Activated T-helper 2 cell treated with anti-CD3 and anti-CD28 coated beads, Interferon-gamma antibody, Interleukin-2, Interleukin-4, amounts not matched to agents 10 μg/mL and 5 μg/mL and 100 μg/mL, durations not matched to agents 14 hours and 24 hours and 36 hours (primary cell): ENCODE measurements around the gene ZBTB16. TPM values are rescaled to one million over a fixed set of nuclear protein-coding genes. Genes with fewer than 3 reads are reported as not detected.

Experiments
- DNase-seq: peaks from one replicate; pipeline ENCODE4 v3.0.0; 2021; ENCODE audit warnings: low spot score
- H3K27ac Mint-ChIP-seq: one replicate; pipeline ENCODE4 v1.8.0; 2021; ENCODE audit warnings: mixed read lengths
- H3K27me3 Mint-ChIP-seq: one replicate; pipeline ENCODE4 v1.8.0; 2021; ENCODE audit warnings: low read depth, mixed read lengths
- H3K36me3 Mint-ChIP-seq: one replicate; pipeline ENCODE4 v1.8.0; 2021; ENCODE audit warnings: low read depth, mixed read lengths
- H3K4me1 Mint-ChIP-seq: one replicate; pipeline ENCODE4 v1.8.0; 2021; ENCODE audit warnings: low read depth, mixed read lengths
- H3K4me3 Mint-ChIP-seq: one replicate; pipeline ENCODE4 v1.8.0; 2021; ENCODE audit warnings: low read depth, mild to moderate bottlenecking, moderate library complexity, mixed read lengths
- H3K9me3 Mint-ChIP-seq: one replicate; pipeline ENCODE4 v1.8.0; 2021; ENCODE audit warnings: mixed read lengths
- intact Hi-C: fragments of 100-400 bp; cut with micrococcal nuclease; formaldehyde crosslinking; loops from one replicate; pipeline ENCODE4 v1.15.1; 2023
- total RNA-seq: library from RNA; stranded (reverse); gene quantifications from 2 replicates; pipeline ENCODE4 v1.2.3, GENCODE V29; 2022

Gene ZBTB16
- total RNA-seq, 1 donor from 2014 or later: 2.9 TPM

- Mint-ChIP-seq H3K4me1 (peaks cover under 1% of the 10 kb centered on the region), H3K27ac (no peak overlapping the region), H3K9me3 (no peaks in the 10 kb centered on the region), H3K36me3 (no peaks in the 10 kb centered on the region), H3K27me3 (peaks cover 19% of the 10 kb centered on the region), H3K4me3 (no peak overlapping the region)
- DNase-seq: no peak
- intact Hi-C loops: no loop called here
Measured at GRCh38 chr11:114031246-114031966, 28.1 kb upstream of the ZBTB16 start.

- peaks cover 1% of the 10 kb centered on the region for H3K4me1 Mint-ChIP-seq
- H3K4me3 Mint-ChIP-seq: no peak overlapping the region
- H3K36me3 Mint-ChIP-seq: no peaks in the 10 kb centered on the region
- intact Hi-C loops: no loop called here
- H3K27ac Mint-ChIP-seq: no peak overlapping the region
- no peak for DNase-seq
- H3K9me3 Mint-ChIP-seq: no peaks in the 10 kb centered on the region
- H3K27me3 Mint-ChIP-seq: peaks cover 23% of the 10 kb centered on the region
Measured at GRCh38 chr11:114031967-114032320, 27.6 kb upstream of the ZBTB16 start.

GRCh38 chr11:114033066-114033465 is 26.4 kb upstream of the ZBTB16 start:
- no peaks in the 10 kb centered on the region for H3K9me3 Mint-ChIP-seq
- H3K27ac Mint-ChIP-seq: no peak overlapping the region
- H3K4me3 Mint-ChIP-seq: no peak overlapping the region
- intact Hi-C loops: no loop called here
- peaks cover 31% of the 10 kb centered on the region for H3K27me3 Mint-ChIP-seq
- H3K36me3 Mint-ChIP-seq: no peaks in the 10 kb centered on the region
- H3K4me1 Mint-ChIP-seq: peaks cover 1% of the 10 kb centered on the region
- no peak for DNase-seq

GRCh38 chr11:114033572-114033971 is 25.9 kb upstream of the ZBTB16 start:
- no peak overlapping the region for H3K4me3 Mint-ChIP-seq
- H3K9me3 Mint-ChIP-seq: no peaks in the 10 kb centered on the region
- no peak for DNase-seq
- peaks cover 33% of the 10 kb centered on the region for H3K27me3 Mint-ChIP-seq
- peaks cover 1% of the 10 kb centered on the region for H3K4me1 Mint-ChIP-seq
- intact Hi-C loops: no loop called here
- no peaks in the 10 kb centered on the region for H3K36me3 Mint-ChIP-seq
- H3K27ac Mint-ChIP-seq: no peak overlapping the region

GRCh38 chr11:114034956-114035355 is 24.6 kb upstream of the ZBTB16 start:
- Mint-ChIP-seq H3K27me3 (peaks cover 36% of the 10 kb centered on the region), H3K4me1 (peaks cover 1% of the 10 kb centered on the region), H3K4me3 (no peak overlapping the region), H3K9me3 (no peaks in the 10 kb centered on the region), H3K27ac (no peak overlapping the region), H3K36me3 (no peaks in the 10 kb centered on the region)
- no peak for DNase-seq
- intact Hi-C loops: no loop called here

GRCh38 chr11:114036147-114036811 is 23.2 kb upstream of the ZBTB16 start:
- Mint-ChIP-seq H3K4me3 (no peak overlapping the region), H3K27me3 (peaks cover 32% of the 10 kb centered on the region), H3K9me3 (no peaks in the 10 kb centered on the region), H3K4me1 (peaks cover 1% of the 10 kb centered on the region), H3K36me3 (no peaks in the 10 kb centered on the region), H3K27ac (no peak overlapping the region)
- DNase-seq: peak; percentile 38
- intact Hi-C loops: loop anchor here (1.0 kb wide), 2 partner anchors 42 to 225 kb away; no protein-coding TSS in a partner anchor

GRCh38 chr11:114036958-114037357 is 22.6 kb upstream of the ZBTB16 start:
- intact Hi-C loops: loop anchor here (1.0 kb wide), 2 partner anchors 43 to 224 kb away; no protein-coding TSS in a partner anchor
- H3K4me3 Mint-ChIP-seq: no peak overlapping the region

GRCh38 chr11:114039551-114039950 is 20.0 kb upstream of the ZBTB16 start:
- Mint-ChIP-seq H3K27ac (no peak overlapping the region), H3K27me3 (peaks cover 30% of the 10 kb centered on the region), H3K9me3 (no peaks in the 10 kb centered on the region), H3K4me3 (no peak overlapping the region), H3K4me1 (peaks cover 10% of the 10 kb centered on the region), H3K36me3 (no peaks in the 10 kb centered on the region)
- intact Hi-C loops: no loop called here
- no peak for DNase-seq

More at GRCh38 chr11:114036958-114037357, 22.6 kb upstream of the ZBTB16 start:
- no peak overlapping the region for H3K27ac Mint-ChIP-seq
- no peaks in the 10 kb centered on the region for H3K36me3 Mint-ChIP-seq
- peaks cover 32% of the 10 kb centered on the region for H3K27me3 Mint-ChIP-seq
- DNase-seq: no peak
- H3K4me1 Mint-ChIP-seq: peaks cover 1% of the 10 kb centered on the region
- H3K9me3 Mint-ChIP-seq: no peaks in the 10 kb centered on the region

- H3K4me1 Mint-ChIP-seq: peaks cover 13% of the 10 kb centered on the region
- intact Hi-C loops: no loop called here
- H3K36me3 Mint-ChIP-seq: no peaks in the 10 kb centered on the region
- DNase-seq: no peak
- H3K27me3 Mint-ChIP-seq: peaks cover 30% of the 10 kb centered on the region
- no peak overlapping the region for H3K4me3 Mint-ChIP-seq
- no peaks in the 10 kb centered on the region for H3K9me3 Mint-ChIP-seq
- no peak overlapping the region for H3K27ac Mint-ChIP-seq
Measured at GRCh38 chr11:114040706-114041211, 18.8 kb upstream of the ZBTB16 start.

- intact Hi-C loops: no loop called here
- H3K4me3 Mint-ChIP-seq: no peak overlapping the region
- no peak for DNase-seq
- H3K27me3 Mint-ChIP-seq: peaks cover 33% of the 10 kb centered on the region
- no peaks in the 10 kb centered on the region for H3K36me3 Mint-ChIP-seq
- H3K27ac Mint-ChIP-seq: no peak overlapping the region
- peaks cover 12% of the 10 kb centered on the region for H3K4me1 Mint-ChIP-seq
- no peaks in the 10 kb centered on the region for H3K9me3 Mint-ChIP-seq
Measured at GRCh38 chr11:114042234-114042633, 17.3 kb upstream of the ZBTB16 start.

- Mint-ChIP-seq H3K4me3 (no peak overlapping the region), H3K4me1 (peaks cover 12% of the 10 kb centered on the region), H3K36me3 (no peaks in the 10 kb centered on the region), H3K9me3 (no peaks in the 10 kb centered on the region), H3K27me3 (peaks cover 27% of the 10 kb centered on the region), H3K27ac (no peak overlapping the region)
- intact Hi-C loops: no loop called here
- DNase-seq: no peak
Measured at GRCh38 chr11:114044042-114044871, 15.3 kb upstream of the ZBTB16 start.

- H3K9me3 Mint-ChIP-seq: no peaks in the 10 kb centered on the region
- intact Hi-C loops: no loop called here
- no peaks in the 10 kb centered on the region for H3K36me3 Mint-ChIP-seq
- H3K4me3 Mint-ChIP-seq: no peak overlapping the region
- DNase-seq: no peak
- H3K27ac Mint-ChIP-seq: no peak overlapping the region
- H3K4me1 Mint-ChIP-seq: peaks cover 12% of the 10 kb centered on the region
- H3K27me3 Mint-ChIP-seq: peaks cover 30% of the 10 kb centered on the region
Measured at GRCh38 chr11:114047327-114047726, 12.2 kb upstream of the ZBTB16 start.
